ENCODE measurements around the gene SPTAN1.
"Not testable (repeated sequence)": the region's sequence is repeated elsewhere in the genome, so short reads cannot be mapped to it uniquely, and the experiment has no call there.

Gene SPTAN1

DNA sequence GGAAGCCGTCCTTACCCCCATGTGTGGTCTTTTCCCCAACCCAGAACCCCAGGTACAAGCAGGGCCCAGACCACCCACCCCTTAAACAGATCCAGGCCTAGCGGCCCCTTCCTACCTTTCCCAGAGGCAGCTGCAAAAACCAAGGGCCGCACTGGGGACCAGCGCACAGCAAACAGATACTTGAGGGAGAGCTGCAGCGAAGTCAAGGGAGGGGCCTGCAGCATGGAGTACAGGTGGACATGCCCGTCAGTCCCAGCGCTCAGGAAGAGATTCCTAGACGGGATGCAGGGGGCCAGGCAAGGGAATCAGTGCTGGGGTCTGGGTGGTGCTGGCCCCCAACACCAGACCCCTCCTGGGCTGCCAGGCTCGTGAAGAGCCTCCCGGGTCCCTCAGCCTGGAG, 81.7 kb downstream of the SPTAN1 start:
- no peak for DNase-seq

- no peak for DNase-seq
These were observed 82.4 kb downstream of the SPTAN1 start for GRCh38 chr9:128634651-128635262.

DNA sequence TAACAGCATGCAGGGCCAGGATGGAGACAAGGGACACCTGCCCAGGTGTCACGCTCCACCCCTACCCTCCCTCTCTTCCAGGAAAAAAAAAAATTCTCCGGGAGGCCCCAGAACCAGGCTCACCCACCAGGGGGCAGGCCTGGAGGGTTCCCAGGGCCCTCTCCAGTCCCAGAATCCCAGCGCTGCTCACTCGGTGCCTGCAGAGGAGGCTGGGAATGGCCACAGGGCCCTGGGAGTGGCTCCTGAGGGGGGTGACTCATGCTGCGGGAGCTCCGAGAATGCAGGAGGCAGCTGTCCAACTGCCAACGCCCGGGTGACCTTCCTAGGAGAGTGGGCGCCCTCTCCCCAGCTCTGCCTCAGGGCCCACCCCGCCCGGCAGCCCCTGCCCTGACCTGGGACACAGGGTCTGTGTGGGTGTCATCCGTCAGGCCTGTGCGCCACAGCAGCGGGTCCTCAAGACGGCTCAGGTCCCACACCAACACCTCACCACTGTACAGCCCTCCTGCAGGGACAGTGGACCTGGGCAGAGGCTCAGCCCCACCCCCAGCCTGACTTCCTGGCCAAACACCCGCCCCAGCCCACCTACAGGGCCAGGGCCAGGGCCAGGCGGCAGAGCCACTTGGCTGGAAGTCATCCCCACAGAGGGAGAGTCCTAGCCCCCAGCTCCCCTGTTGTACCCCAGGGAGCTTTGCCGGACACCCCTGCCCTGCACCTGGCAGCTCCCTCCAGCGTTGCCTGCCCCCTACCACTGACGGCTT, 83.1 kb downstream of the SPTAN1 start:
- peak; percentile 94 for DNase-seq

GRCh38 chr9:128636024-128636390, 83.6 kb downstream of the SPTAN1 start:
- peak; percentile 61 for DNase-seq

- DNase-seq: no peak
These were observed 84.5 kb downstream of the SPTAN1 start for GRCh38 chr9:128636556-128637530.

DNA sequence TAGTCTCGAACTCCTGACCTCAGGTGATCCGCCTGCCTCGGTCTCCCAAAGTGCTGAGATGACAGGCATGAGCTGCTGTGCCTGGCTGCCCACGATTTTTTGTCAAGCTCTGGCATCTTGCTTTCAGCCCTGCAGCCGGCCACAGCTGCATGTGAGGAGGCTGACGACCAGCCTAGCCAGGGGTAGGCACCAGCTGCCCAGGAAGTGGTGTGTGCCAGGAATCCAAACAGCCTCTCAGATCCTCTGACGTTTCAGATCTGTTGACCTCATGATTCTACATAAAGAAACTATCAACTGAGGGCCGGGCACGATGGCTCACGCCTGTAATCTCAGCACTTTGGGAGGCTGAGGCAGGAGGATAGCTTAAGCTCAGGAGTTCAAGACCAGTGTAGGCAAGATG, 85.3 kb downstream of the SPTAN1 start:
- DNase-seq: peak; percentile 30

GRCh38 chr9:128638580-128638979, 86.2 kb downstream of the SPTAN1 start:
- DNase-seq: no peak

GRCh38 chr9:128640603-128641002, 88.2 kb downstream of the SPTAN1 start:
- DNase-seq: no peak

DNA sequence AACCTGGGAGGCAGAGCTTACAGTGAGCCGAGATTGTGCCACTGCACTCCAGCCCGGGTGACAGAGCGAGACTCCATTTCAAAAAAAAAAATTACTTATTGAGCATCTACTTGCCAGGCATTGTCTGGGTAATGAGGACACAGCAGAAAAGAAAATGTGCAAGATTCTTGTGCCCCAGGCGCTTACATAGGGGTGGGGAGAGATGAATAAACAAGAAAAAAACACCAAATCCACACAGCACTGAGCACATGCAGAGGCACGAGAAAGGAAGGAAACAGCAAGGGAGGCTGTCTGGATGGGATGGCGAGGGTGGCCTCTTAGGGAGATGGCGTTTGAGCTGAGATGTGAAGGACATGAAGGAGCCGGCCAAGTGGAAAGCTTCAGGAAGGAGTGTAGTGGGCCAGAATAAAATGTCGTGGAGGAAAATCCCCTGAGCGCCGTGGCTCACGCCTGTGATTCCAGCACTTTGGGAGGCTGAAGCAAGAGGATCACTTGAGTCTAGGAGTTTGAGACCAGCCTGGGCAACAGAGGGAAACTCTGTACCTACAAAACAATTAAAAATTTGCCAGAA, 90.4 kb downstream of the SPTAN1 start:
- DNase-seq: no peak

DNA sequence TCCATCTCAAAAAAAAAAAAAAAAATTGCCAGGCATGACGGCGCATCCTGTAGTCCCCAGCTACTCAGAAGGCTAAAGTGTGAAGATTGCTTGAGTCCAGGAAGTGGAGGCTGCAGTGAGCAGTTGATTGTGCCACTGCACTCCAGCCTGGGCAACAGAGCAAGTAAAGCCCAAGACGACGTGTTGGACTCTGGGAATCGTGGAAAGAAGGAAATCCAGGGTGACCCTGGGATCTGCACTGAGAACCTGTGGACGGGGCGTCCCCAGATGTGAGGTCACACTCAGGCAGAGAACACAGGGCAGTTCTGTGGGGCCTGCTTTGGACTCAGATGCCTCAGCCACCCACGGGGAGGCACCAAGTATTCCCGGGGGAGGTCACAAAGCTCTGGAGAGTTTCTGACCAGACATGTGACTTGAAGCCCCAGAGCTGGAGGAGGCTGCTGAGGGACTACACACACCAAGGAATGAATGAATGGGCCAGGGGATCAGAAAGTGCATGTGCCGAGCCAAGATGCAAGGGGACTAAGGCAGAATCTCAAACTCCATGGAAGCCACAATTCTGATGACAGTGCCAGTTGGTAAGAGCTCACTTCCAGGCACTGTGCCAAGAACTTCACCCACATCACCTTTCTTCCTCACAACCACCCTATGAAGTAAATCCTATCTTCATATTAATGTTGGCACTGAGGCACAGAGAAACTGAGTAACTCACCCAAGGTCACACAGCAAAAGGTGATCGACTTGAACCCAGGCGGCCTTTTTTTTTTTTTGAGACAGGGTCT, 91.3 kb downstream of the SPTAN1 start:
- no peak for DNase-seq

DNA sequence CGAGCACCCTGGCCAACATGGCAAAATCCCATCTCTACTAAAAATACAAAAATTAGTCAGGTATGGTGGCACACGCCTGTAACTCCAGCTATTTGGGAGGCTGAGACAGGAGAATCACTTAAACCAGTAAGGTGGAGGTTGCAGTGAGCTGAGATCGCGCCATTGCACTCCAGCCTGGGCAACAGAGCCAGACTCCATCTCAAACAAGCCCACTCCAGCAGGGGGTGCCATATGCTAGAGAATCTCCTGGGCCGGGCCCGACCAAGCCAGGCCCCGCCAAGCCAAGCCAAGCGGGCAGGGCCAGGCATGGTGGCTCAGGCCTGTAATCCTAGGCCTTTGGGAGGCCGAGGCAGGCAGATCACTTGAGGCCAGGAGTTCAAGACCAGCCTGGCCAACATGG, 95.8 kb downstream of the SPTAN1 start:
- DNase-seq: not testable (repeated sequence)

DNA sequence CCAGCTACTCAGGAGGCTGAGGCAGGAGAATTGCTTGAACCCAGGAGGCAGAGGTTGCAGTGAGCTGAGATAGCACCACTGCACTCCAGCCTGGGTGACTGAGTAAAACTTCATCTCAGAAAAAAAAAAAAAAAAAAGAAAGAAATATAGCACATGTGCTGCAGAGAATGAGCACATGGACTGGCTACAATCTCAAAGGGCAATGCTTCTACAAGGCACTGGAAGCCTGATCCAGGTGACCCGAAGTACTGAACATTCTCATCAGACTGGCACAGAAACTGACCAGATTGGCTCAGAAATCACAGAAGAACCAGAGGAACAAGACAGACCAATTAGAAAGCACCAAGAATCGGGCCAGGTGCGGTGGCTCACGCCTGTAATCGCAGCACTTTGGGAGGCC, 99.4 kb downstream of the SPTAN1 start:
- no peak for DNase-seq

GRCh38 chr9:128653908-128654307, 101.5 kb downstream of the SPTAN1 start:
- no peak for DNase-seq

GRCh38 chr9:128654481-128654880, 102.1 kb downstream of the SPTAN1 start:
- no peak for DNase-seq

GRCh38 chr9:128656416-128657343, 104.3 kb downstream of the SPTAN1 start, which contains the start of gene DYNC2I2:
Gene DYNC2I2 (minus strand): TSS chr9:128656847. CDS start chr9:128656726, 121 bp downstream.
- DNase-seq: peak; percentile 80

DNA sequence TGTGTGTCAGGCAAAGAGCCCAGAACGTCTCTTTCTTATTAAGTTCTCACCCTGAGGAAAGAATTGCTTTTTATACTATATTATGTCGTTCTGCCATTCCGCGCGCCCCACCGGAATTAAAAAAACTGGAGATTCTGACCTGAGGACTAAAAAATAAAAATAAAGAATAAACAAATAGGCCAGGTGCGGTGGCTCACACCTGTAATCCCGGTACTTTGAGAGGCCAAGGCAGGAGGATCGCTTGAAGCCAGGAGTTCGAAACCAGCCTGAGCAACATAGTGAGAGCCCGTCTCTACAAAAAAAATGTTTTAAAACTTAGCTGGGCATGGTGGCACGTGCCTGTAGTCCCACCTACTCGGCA, 104.9 kb downstream of the SPTAN1 start:
- DNase-seq: no peak

DNA sequence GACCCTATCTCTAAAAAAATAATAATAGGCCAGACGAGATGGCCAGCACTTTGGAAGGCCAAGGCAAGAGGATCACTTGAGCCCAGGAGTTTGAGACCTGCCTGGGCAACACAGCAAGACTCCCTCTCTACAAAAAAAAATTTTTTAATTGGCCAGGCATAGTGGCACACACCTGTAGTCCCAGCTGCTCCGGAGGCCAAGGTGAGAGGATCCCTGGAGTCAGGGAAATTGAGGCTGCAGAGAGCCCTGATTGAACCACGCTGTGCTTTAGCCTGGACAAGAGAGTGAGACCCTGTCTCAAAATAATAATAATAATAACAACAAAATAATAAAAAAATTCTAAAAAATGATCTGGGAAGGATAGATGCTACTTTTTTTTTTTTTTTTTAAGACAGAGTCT, 105.4 kb downstream of the SPTAN1 start:
- no peak for DNase-seq

DNA sequence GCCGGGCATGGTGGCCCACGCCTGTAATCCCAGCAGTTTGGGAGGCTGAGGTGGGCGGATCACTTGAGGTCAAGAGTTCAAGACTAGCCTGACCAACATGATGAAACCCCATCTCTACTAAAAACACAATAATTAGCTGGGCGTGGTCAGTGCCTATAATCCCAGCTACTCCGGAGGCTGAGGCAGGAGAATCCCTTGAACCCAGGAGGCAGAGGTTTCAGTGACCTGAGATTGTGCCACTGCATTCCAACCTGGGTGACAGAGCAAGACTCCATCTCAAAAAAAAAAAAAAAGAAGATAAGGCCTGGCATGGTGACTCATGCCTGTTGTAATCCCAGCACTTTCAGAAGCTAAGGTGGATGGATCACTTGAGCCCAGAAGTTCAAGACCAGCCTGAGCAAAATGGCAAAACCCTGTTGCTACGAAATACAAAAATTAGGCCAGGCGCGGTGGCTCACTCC, 114.1 kb downstream of the SPTAN1 start:
- DNase-seq: not testable (repeated sequence)

- DNase-seq: no peak
These were observed 117.4 kb downstream of the SPTAN1 start for GRCh38 chr9:128669786-128670185.

DNA sequence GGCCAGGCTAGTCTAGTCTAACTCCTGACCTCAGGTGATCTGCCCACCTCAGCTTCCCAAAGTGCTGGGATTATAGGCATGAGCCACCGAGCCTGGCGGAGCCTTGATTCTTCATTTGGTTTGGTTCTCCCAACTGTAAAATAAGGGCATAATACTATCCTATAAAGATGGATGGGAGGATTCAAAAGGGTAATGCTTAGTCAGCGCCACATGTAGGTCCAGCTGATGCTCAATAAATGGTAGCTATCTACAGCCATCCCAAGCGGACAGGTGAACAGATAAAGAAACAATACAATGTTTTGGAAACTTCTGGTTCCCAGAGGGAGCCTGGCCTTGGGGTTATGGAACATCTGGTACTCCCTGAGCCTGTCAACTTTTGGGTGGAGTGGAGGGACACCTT, 123.0 kb downstream of the SPTAN1 start:
- DNase-seq: no peak

DNA sequence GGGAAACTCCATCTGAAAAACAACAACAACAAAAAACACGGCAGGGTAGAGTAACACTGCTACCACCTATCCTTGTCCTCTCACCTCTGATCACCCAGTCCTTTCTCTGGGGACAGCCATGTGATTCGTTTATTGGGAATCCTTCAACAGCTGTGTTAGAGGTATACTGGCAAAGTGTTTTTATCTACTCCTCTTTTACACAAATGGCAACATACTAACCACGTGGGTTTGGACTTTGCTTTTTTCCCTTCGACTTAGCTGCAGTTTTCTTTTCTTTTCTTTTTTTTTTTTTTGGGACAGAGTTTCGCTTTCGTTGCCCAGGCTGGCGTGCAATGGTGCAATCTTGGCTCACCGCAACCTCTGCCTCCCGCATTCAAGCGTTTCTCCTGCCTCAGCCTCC, 125.4 kb downstream of the SPTAN1 start:
- DNase-seq: no peak
